ENCODE results near the gene YTHDF1.

The YTHDF1 gene

GRCh38 chr20:63177785-63178445, 38.0 kb downstream of the YTHDF1 start:
- Histone ChIP-seq H3K79me2 (no peaks in the 10 kb centered on the region), H3K27me3 (ENCODE audit: control insufficient read depth, insufficient read depth, low read length) (peaks cover 31% of the 10 kb centered on the region), H3K4me3 (ENCODE audit: low read depth, low read length) (peak overlapping the region; percentile 14), H3K4me2 (ENCODE audit: low read length) (no peak overlapping the region), H3K9me3 (ENCODE audit: control insufficient read depth, low read length) (no peaks in the 10 kb centered on the region), H3K4me1 (no peaks in the 10 kb centered on the region), H3K9ac (no peak overlapping the region), H3K27ac (no peak overlapping the region), H2AFZ (no peak overlapping the region), H3K36me3 (ENCODE audit: control insufficient read depth, insufficient read depth, low read length) (no peaks in the 10 kb centered on the region)
- no peak for TF ChIP-seq CTCF (IDR thresholded peaks at IDR 0.05)

- Histone ChIP-seq H3K4me1 (no peaks in the 10 kb centered on the region), H3K4me3 (ENCODE audit: low read depth, low read length) (no peak overlapping the region)
Observed at GRCh38 chr20:63177134-63177784, 38.7 kb downstream of the YTHDF1 start.

DNA sequence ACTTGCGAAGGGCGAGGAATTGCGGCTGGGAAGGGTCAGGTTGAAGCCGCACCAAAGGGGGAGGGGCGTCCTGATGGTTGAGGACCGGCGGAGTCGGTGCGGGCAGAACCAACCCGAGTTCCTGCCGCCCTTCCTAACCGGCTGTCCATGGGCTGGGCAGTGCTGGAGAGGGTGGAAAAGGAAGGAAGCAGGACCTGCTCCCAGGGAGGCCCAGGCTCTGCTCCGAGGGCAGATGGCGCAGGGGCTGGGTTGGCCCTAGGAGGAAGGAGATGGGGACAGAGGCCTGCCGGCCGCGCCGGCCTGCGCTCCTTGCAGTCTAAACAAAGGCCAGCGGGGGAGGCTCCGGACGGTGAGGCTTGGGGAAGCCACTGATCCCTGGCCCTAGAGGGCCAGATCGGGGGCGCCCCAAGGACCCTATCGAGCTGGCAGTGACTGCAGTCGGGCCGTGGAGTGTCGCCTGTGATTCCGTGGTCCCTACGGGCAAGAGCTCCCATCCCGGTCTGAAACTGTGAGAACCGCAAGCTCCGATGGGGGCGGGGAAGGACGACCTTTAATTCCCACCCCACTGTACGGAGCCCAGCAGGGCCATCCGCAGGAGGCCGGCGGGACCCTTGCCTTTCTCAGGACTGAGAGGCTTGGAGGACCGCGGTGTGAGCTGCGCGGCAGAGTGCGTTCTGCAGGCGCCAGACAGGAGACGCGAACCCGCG, 39.4 kb downstream of the YTHDF1 start:
- Histone ChIP-seq H3K27me3 (ENCODE audit: control insufficient read depth, insufficient read depth, low read length) (peaks cover 32% of the 10 kb centered on the region), H3K27ac (no peak overlapping the region), H3K4me1 (no peaks in the 10 kb centered on the region)

More at GRCh38 chr20:63177134-63177784, 38.7 kb downstream of the YTHDF1 start:
- peaks cover 31% of the 10 kb centered on the region for H3K27me3 ChIP-seq (ENCODE audit: control insufficient read depth, insufficient read depth, low read length)
- H3K9me3 ChIP-seq (ENCODE audit: control insufficient read depth, low read length): no peaks in the 10 kb centered on the region
- TF ChIP-seq CTCF (IDR thresholded peaks at IDR 0.05): no peak
- no peaks in the 10 kb centered on the region for H3K79me2 ChIP-seq
- H3K4me2 ChIP-seq (ENCODE audit: low read length): no peak overlapping the region
- no peak overlapping the region for H2AFZ ChIP-seq
- H3K36me3 ChIP-seq (ENCODE audit: control insufficient read depth, insufficient read depth, low read length): no peaks in the 10 kb centered on the region
- H3K27ac ChIP-seq: no peak overlapping the region
- H3K9ac ChIP-seq: no peak overlapping the region

GRCh38 chr20:63176034-63176426, 39.9 kb downstream of the YTHDF1 start:
- Histone ChIP-seq H3K9ac (no peak overlapping the region), H3K79me2 (no peaks in the 10 kb centered on the region), H3K9me3 (ENCODE audit: control insufficient read depth, low read length) (no peaks in the 10 kb centered on the region), H3K27me3 (ENCODE audit: control insufficient read depth, insufficient read depth, low read length) (peaks cover 37% of the 10 kb centered on the region), H3K36me3 (ENCODE audit: control insufficient read depth, insufficient read depth, low read length) (no peaks in the 10 kb centered on the region), H3K4me1 (no peaks in the 10 kb centered on the region), H3K4me2 (ENCODE audit: low read length) (no peak overlapping the region), H3K4me3 (ENCODE audit: low read depth, low read length) (no peak overlapping the region), H3K27ac (no peak overlapping the region), H2AFZ (no peak overlapping the region)
- TF ChIP-seq CTCF (IDR thresholded peaks at IDR 0.05): no peak

More for the DNA sequence above, 39.4 kb downstream of the YTHDF1 start:
- H3K9ac ChIP-seq: no peak overlapping the region
- no peak overlapping the region for H3K4me3 ChIP-seq (ENCODE audit: low read depth, low read length)
- no peaks in the 10 kb centered on the region for H3K9me3 ChIP-seq (ENCODE audit: control insufficient read depth, low read length)
- no peak for TF ChIP-seq CTCF (IDR thresholded peaks at IDR 0.05)
- no peaks in the 10 kb centered on the region for H3K36me3 ChIP-seq (ENCODE audit: control insufficient read depth, insufficient read depth, low read length)
- no peaks in the 10 kb centered on the region for H3K79me2 ChIP-seq
- H3K4me2 ChIP-seq (ENCODE audit: low read length): no peak overlapping the region
- no peak overlapping the region for H2AFZ ChIP-seq
